ENCODE data around the gene CLCN1. TPM values are rescaled to one million over a fixed set of nuclear protein-coding genes. Genes with fewer than 3 reads are reported as not detected.
"Not testable (repeated sequence)": the region's sequence is repeated elsewhere in the genome, so short reads cannot be mapped to it uniquely, and the experiment has no call there.

CLCN1 gene
- total RNA-seq, result 0.54 TPM

- no peak for DNase-seq (ENCODE audit: low read depth in 2 of 3, low spot score in 2 of 3)
Observed at GRCh38 chr7:143315776-143316175, at the start of gene CLCN1. Gene CLCN1 (plus strand): TSS chr7:143316111. CDS start chr7:143316213, 102 bp downstream.

GRCh38 chr7:143269251-143269650 is 46.7 kb upstream of the CLCN1 start:
- DNase-seq (ENCODE audit: low read depth in 2 of 3, low spot score in 2 of 3), result no peak

- DNase-seq (ENCODE audit: low read depth in 2 of 3, low spot score in 2 of 3), result no peak
Observed at GRCh38 chr7:143271240-143271639, 44.7 kb upstream of the CLCN1 start.

- DNase-seq (ENCODE audit: low read depth in 2 of 3, low spot score in 2 of 3), result no peak
Observed at GRCh38 chr7:143272871-143273270, 43.0 kb upstream of the CLCN1 start.

GRCh38 chr7:143279186-143280098 is 36.5 kb upstream of the CLCN1 start:
- peak in 1 of 3 donors; percentile 43 for DNase-seq (ENCODE audit: low read depth in 2 of 3, low spot score in 2 of 3)

GRCh38 chr7:143280160-143280559 is 35.8 kb upstream of the CLCN1 start:
- no peak for DNase-seq (ENCODE audit: low read depth in 2 of 3, low spot score in 2 of 3)

GRCh38 chr7:143280566-143280965 is 35.3 kb upstream of the CLCN1 start:
- DNase-seq (ENCODE audit: low read depth in 2 of 3, low spot score in 2 of 3), result no peak

GRCh38 chr7:143281529-143281928 is 34.4 kb upstream of the CLCN1 start:
- DNase-seq (ENCODE audit: low read depth in 2 of 3, low spot score in 2 of 3), result no peak

- DNase-seq (ENCODE audit: low read depth in 2 of 3, low spot score in 2 of 3), result no peak
Observed at GRCh38 chr7:143282124-143282523, 33.8 kb upstream of the CLCN1 start.

- DNase-seq (ENCODE audit: low read depth in 2 of 3, low spot score in 2 of 3), result no peak
Observed at GRCh38 chr7:143283381-143283780, 32.5 kb upstream of the CLCN1 start.

- no peak for DNase-seq (ENCODE audit: low read depth in 2 of 3, low spot score in 2 of 3)
Observed at GRCh38 chr7:143284591-143285469, 31.1 kb upstream of the CLCN1 start, which contains the start of gene TMEM139. Gene TMEM139 (plus strand): TSS chr7:143284958. CDS start chr7:143285958, 1,000 bp downstream.

- no peak for DNase-seq (ENCODE audit: low read depth in 2 of 3, low spot score in 2 of 3)
Observed at GRCh38 chr7:143285470-143285778, 30.5 kb upstream of the CLCN1 start.

- no peak for DNase-seq (ENCODE audit: low read depth in 2 of 3, low spot score in 2 of 3)
Observed at GRCh38 chr7:143285806-143286521, 29.9 kb upstream of the CLCN1 start.

- DNase-seq (ENCODE audit: low read depth in 2 of 3, low spot score in 2 of 3), result no peak
Observed at GRCh38 chr7:143286522-143286890, 29.4 kb upstream of the CLCN1 start.

GRCh38 chr7:143287339-143287934 is 28.5 kb upstream of the CLCN1 start:
- no peak for DNase-seq (ENCODE audit: low read depth in 2 of 3, low spot score in 2 of 3)

GRCh38 chr7:143287935-143288826 is 27.7 kb upstream of the CLCN1 start, which contains the start of gene CASP2:
Gene CASP2 (plus strand): TSS chr7:143288351. CDS start chr7:143288456, 105 bp downstream.
- DNase-seq (ENCODE audit: low read depth in 2 of 3, low spot score in 2 of 3), result peak; percentile 99

GRCh38 chr7:143288836-143289235 is 27.1 kb upstream of the CLCN1 start:
- no peak for DNase-seq (ENCODE audit: low read depth in 2 of 3, low spot score in 2 of 3)

- no peak for DNase-seq (ENCODE audit: low read depth in 2 of 3, low spot score in 2 of 3)
Observed at GRCh38 chr7:143289421-143289820, 26.5 kb upstream of the CLCN1 start.

GRCh38 chr7:143289888-143290287 is 26.0 kb upstream of the CLCN1 start:
- DNase-seq (ENCODE audit: low read depth in 2 of 3, low spot score in 2 of 3), result not testable (repeated sequence)

All from hematopoietic multipotent progenitor cell (in vitro differentiated cells).